ENCODE measurements around the gene MRPL14.

Gene MRPL14

DNA sequence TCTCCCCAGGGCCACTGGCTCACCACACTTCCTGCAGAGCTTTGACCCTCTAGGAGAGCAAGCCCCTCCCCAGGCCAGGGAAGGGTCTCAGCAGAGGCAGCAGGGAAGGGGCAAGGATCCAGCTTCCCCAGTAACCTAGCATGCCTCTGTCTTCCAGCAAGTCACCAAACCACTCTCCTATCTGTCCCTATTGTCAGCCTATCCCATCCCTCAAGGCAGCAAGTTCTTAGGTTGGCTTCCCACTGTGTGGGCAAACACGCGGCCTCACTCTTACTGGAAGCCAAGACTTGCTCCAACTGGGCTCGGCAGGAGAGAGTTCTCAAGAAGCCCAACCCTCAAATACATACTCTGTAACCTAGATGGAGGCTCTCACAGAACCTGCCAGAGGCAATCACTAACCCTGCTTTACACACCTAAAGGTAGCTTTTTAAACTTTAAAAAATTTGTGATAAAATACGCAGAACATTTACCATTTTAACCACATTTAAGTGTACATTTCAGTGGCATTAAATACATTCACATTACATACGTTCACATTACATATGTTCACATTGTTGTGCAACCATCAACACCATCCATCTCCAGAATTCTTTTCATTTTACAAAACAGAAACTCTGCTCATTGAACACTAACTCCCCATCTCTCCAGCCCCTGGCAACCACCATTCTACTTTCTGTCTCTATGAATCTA, 58.5 kb downstream of the MRPL14 start:
- no peaks in the 10 kb centered on the region for H3K9me3 ChIP-seq (replicated peaks in 1 of 11)
- TF ChIP-seq Cebpa-rat (IDR thresholded peaks at IDR 0.05), result no peak
- no peaks in the 10 kb centered on the region for H3K27me3 ChIP-seq
- H3K4me1 ChIP-seq, result peaks cover 53 to 74% (median 66%) of the 10 kb centered on the region in 10 experiments
- peak overlapping the region; percentile 45 to 96 (median 74) for H3K4me2 ChIP-seq
- no peak overlapping the region for H3K4me3 ChIP-seq
- H4K20me1 ChIP-seq, result no peaks in the 10 kb centered on the region
- peak overlapping the region in 2 of 11 experiments; percentile 21 to 26; a peak in 1 of 22 replicates for H3K9ac ChIP-seq
- H3K36me3 ChIP-seq, result no peaks in the 10 kb centered on the region
- peak overlapping the region in 4 of 11 experiments; percentile 7 to 96 (median 13); a peak in 5 of 22 replicates for H3K27ac ChIP-seq

DNA sequence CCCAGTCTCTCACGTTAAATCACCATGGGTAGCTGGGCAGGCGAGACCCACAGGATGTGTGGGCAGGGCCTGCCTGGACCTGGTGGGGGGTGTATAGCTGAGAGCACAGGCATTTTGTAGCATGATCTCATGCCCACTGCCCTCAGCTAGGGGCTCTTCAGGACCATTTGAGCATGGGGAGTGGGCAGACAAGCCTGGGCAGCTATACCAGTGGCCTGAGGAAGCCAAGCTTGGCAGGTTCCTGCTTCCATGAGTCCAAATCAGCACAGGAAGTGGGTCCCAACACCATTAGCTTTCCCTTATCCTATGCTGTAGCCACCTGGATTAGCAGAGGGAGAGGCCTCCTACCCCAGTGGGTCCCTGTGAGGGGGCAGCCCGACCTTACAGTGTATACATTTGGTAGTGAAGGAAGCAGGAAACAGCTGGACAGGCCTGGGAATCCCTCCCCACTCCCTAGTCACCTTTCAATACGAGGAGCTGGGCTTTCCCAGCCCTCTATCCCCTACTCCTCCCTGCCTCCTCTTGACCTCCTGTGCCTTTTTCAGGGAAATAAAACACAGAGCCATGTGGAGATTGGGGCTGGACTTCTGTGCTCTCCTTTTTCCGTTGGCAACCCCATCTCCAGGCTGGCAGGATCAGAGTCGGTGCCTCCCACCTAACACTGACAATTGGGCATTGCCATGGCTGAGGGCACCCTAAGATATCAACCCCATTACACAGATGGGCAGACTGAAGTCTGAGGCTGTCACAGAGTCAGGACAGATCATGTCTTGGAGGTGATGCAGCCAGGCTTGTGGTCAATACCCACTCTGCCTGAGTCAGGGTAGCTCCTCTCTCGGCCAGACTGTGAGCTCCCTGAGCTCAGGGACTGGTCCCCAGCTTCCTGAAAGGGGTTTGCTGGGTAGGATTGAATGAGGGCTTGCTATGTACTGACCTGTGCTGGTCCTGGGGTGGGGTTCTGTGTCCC, 59.8 kb downstream of the MRPL14 start:
- Histone ChIP-seq H3K9me3 (replicated peaks in 1 of 11) (no peaks in the 10 kb centered on the region), H3K9ac (peak overlapping the region in 9 of 11 experiments; percentile 13 to 62 (median 26); a peak in 11 of 22 replicates), H3K4me2 (peak overlapping the region; percentile 45 to 96 (median 74)), H4K20me1 (no peaks in the 10 kb centered on the region), H3K36me3 (no peaks in the 10 kb centered on the region), H3K4me3 (no peak overlapping the region), H3K27me3 (no peaks in the 10 kb centered on the region), H3K27ac (peak overlapping the region in 8 of 11 experiments; percentile 37 to 96 (median 52); a peak in 17 of 22 replicates), H3K4me1 (peaks cover 58 to 78% (median 70%) of the 10 kb centered on the region in 10 experiments)
- no peak for TF ChIP-seq Cebpa-rat (IDR thresholded peaks at IDR 0.05)

DNA sequence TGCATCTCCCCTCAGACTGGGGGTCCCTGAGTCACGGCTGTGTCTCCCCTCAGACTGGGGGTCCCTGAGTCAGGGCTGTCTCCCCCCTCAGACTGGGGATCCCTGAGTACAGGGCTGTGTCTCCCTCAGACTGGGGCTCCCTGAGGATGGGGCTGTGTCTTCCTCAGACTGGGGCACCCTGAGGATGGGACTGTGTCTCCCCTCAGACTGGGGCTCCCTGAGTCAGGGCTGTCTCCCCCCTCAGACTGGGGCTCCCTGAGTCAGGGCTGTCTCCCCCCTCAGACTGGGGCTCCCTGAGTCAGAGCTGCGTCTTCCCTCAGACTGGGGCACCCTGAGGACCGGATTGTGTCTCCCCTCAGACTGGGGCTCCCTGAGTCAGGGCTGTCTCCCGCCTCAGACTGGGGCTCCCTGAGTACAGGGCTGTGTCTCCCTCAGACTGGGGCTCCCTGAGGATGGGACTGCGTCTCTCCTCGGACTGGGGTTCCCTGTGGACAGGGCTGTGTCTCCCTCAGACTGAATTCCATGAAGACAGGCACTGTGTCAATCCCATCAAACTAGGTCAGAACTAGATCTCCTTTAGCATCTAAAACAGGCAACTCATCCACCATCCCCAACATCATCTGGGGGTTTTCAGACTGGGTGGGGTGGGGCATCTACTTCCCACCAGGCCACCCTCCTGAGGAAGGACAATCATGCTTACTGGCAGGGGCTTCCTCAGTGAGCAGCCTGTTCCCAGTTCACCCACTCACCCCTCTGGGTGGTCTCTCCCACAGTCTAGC, 60.7 kb downstream of the MRPL14 start:
- TF ChIP-seq Cebpa-rat (IDR thresholded peaks at IDR 0.05), result no peak
- peak overlapping the region in 6 of 11 experiments; percentile 13 to 62 (median 40); a peak in 9 of 22 replicates for H3K9ac ChIP-seq
- H3K27ac ChIP-seq, result peak overlapping the region in 9 of 11 experiments; percentile 27 to 96 (median 56); a peak in 17 of 22 replicates

DNA sequence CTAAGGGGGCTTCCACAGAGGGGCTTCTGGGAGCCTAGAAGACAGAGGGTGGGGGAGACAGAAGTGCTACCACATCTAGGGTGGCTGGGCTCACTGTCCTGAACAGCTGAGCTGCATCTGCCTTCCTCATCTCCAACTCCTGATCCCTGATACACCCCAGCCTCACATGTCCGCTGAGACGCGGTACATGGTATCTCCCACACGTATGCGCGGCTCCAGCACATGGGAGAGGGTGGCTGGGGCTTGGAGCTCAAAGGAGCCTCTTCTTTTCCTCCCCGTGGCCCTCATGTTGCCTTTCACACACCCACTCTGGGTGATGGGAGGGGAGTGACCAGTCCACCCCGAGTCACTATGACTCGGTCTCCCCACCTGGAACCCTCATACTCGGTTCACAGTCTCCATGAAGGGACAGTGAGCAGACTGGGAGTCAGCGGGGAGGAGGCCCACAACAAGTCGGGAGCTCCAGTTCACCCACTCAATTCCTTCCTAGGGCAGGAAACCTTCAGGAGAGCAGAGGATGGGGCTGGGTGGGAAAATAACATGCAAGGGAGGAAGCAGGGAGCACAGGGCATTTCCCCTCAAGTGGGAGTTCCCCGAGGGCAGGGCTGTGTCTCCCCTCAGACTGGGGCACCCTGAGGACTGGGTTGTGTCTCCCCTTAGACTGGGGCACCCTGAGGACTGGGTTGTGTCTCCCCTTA, 61.7 kb downstream of the MRPL14 start:
- H3K4me1 ChIP-seq, result peaks cover 61 to 85% (median 79%) of the 10 kb centered on the region in 10 experiments
- no peak overlapping the region; a peak in 1 of 20 replicates for H3K4me3 ChIP-seq
- H3K27me3 ChIP-seq, result no peaks in the 10 kb centered on the region
- H3K27ac ChIP-seq, result peak overlapping the region in 8 of 11 experiments; percentile 36 to 96 (median 60); a peak in 14 of 22 replicates
- H4K20me1 ChIP-seq, result no peaks in the 10 kb centered on the region
- no peaks in the 10 kb centered on the region for H3K36me3 ChIP-seq
- H3K9ac ChIP-seq, result peak overlapping the region in 4 of 11 experiments; percentile 3 to 58 (median 42); a peak in 5 of 22 replicates
- no peak for TF ChIP-seq Cebpa-rat (IDR thresholded peaks at IDR 0.05)
- H3K4me2 ChIP-seq, result peak overlapping the region in 9 of 11 experiments; percentile 6 to 96 (median 71); a peak in 15 of 22 replicates
- H3K9me3 ChIP-seq (replicated peaks in 1 of 11), result no peaks in the 10 kb centered on the region; a peak in 1 of 22 replicates

More for the DNA sequence above, 60.7 kb downstream of the MRPL14 start:
- H4K20me1 ChIP-seq, result no peaks in the 10 kb centered on the region
- no peaks in the 10 kb centered on the region for H3K36me3 ChIP-seq
- peaks cover 61 to 78% (median 74%) of the 10 kb centered on the region in 10 experiments for H3K4me1 ChIP-seq
- H3K9me3 ChIP-seq (replicated peaks in 1 of 11), result no peaks in the 10 kb centered on the region
- H3K4me2 ChIP-seq, result peak overlapping the region in 9 of 11 experiments; percentile 45 to 96 (median 77); a peak in 16 of 22 replicates
- H3K27me3 ChIP-seq, result no peaks in the 10 kb centered on the region
- H3K4me3 ChIP-seq, result no peak overlapping the region

DNA sequence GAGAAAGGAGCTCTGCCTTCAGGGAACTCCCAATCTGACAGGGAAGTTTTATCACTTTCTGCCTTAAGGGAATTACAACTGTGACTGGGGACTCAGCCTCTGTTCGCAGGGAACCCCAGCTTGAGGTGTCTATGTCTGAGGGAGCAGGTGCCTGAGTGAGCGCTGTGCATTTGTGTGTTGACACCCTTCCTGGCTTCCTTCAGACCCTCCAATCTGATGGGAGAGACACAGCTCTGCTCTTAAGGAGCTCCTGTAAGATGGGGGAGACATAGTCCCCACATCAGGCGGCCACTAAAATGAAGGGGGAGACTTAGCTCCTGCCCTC, 62.3 kb downstream of the MRPL14 start:
- no peaks in the 10 kb centered on the region for H3K27me3 ChIP-seq
- peak overlapping the region in 4 of 11 experiments; percentile 3 to 58 (median 42); a peak in 6 of 22 replicates for H3K9ac ChIP-seq
- no peaks in the 10 kb centered on the region for H4K20me1 ChIP-seq
- H3K9me3 ChIP-seq (replicated peaks in 1 of 11), result peaks cover 0 to 6% (median 4%) of the 10 kb centered on the region in 11 experiments; a peak in 14 of 22 replicates
- H3K27ac ChIP-seq, result peak overlapping the region in 8 of 11 experiments; percentile 14 to 96 (median 60); a peak in 13 of 22 replicates
- no peaks in the 10 kb centered on the region; a peak in 1 of 22 replicates for H3K36me3 ChIP-seq
- H3K4me3 ChIP-seq, result no peak overlapping the region; a peak in 1 of 20 replicates
- TF ChIP-seq Cebpa-rat (IDR thresholded peaks at IDR 0.05), result no peak
- peaks cover 61 to 92% (median 86%) of the 10 kb centered on the region in 10 experiments for H3K4me1 ChIP-seq
- peak overlapping the region in 8 of 11 experiments; percentile 6 to 96 (median 79); a peak in 15 of 22 replicates for H3K4me2 ChIP-seq

DNA sequence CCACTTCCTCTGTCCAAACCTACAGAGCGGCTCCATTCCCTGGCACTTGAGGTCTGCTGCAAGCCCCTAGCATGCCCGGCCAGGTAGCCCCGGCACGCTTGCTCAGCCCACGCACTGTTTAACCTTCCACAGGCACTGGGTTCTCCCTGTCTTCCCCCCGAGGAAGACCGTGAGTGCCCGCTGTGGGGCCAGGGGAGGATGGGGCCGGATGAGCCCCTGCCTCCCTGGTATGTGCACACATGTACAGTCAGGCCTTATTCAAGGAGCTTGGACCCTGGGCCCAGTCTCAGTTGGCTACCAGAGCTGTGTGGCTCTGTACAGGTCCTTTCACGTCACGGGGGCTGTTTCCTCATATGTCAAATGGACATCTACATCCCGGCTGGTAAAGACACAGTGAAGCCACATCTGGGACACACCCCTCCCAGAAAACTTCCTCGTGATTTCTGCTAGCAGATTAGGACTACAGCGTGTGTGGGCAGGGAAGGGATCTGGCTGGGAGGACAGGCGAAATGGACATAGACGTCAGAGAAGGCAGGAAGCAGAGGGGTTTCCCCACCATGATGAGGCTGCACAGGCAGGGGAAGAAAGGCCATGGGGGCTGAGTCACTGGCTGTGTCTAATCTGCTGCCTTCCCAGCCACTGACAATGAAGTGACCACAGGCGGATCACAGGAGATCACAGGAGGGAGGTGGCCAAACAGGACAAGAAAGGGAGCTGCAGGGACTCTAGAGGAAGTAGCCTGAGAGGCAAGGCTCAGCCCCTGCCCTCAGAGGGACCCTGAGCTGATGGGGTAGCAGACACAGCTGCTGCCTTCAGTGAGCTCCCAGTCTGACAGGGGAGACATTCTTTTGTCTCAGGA, 62.9 kb downstream of the MRPL14 start:
- peaks cover 0 to 11% (median 10%) of the 10 kb centered on the region in 11 experiments; a peak in 15 of 22 replicates for H3K9me3 ChIP-seq (replicated peaks in 1 of 11)
- no peaks in the 10 kb centered on the region for H3K27me3 ChIP-seq
- no peaks in the 10 kb centered on the region; a peak in 1 of 22 replicates for H3K36me3 ChIP-seq
- no peak overlapping the region for H3K4me3 ChIP-seq
- TF ChIP-seq Cebpa-rat (IDR thresholded peaks at IDR 0.05), result no peak
- H3K27ac ChIP-seq, result peak overlapping the region in 9 of 11 experiments; percentile 8 to 96 (median 56); a peak in 15 of 22 replicates
- peak overlapping the region in 5 of 11 experiments; percentile 28 to 58 (median 45); a peak in 11 of 22 replicates for H3K9ac ChIP-seq
- H3K4me1 ChIP-seq, result peaks cover 64 to 98% (median 92%) of the 10 kb centered on the region in 10 experiments
- H4K20me1 ChIP-seq, result no peaks in the 10 kb centered on the region
- H3K4me2 ChIP-seq, result peak overlapping the region in 10 of 11 experiments; percentile 45 to 96 (median 68); a peak in 16 of 22 replicates

DNA sequence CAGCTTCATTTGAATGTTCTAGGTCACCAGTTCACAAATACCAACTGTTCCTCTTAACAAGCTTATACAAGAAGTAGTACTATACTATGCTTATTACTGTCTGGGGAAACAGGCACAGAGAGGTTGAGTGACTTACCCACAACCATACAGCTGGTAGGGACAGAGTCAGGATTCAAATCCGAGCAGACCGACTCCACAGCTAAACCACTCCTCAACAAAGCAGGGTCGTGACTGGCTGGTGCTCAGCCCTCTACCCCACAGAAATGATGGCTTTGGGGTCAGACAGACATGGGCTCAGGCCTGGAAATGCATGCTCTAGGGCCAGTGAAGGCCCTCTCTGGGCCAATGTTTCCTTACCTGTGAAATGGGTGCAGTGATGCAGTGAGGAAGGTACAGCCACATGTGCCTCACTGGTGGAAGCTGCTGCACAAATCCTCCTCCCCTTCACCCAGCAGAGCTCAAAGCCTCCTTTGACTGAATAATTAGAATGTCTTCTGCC, 63.6 kb downstream of the MRPL14 start:
- no peak for TF ChIP-seq Cebpa-rat (IDR thresholded peaks at IDR 0.05)
- peak overlapping the region in 4 of 11 experiments; percentile 18 to 58 (median 34); a peak in 7 of 22 replicates for H3K9ac ChIP-seq
- no peak overlapping the region for H3K4me3 ChIP-seq
- peaks cover 0 to 11% (median 10%) of the 10 kb centered on the region in 11 experiments; a peak in 15 of 22 replicates for H3K9me3 ChIP-seq (replicated peaks in 1 of 11)
- H3K27me3 ChIP-seq, result no peaks in the 10 kb centered on the region
- H3K27ac ChIP-seq, result peak overlapping the region in 8 of 11 experiments; percentile 7 to 96 (median 44); a peak in 14 of 22 replicates
- peak overlapping the region; percentile 33 to 96 (median 66); a peak in 16 of 22 replicates for H3K4me2 ChIP-seq
- no peaks in the 10 kb centered on the region for H4K20me1 ChIP-seq
- H3K36me3 ChIP-seq, result no peaks in the 10 kb centered on the region; a peak in 1 of 22 replicates
- H3K4me1 ChIP-seq, result peaks cover 66 to 100% (median 94%) of the 10 kb centered on the region in 10 experiments
